ENCODE results near the gene DTX1. TPM values are rescaled to one million over a fixed set of nuclear protein-coding genes. Genes with fewer than 3 reads are reported as not detected.

Gene DTX1
- total and polyA plus RNA-seq, 4 donors: 2.1 to 33.2 (median 10.0) TPM

- no peak for TF ChIP-seq GABPA (IDR thresholded peaks at IDR 0.05 in 1 of 2, conservative IDR thresholded peaks at IDR 0.05 in 1 of 2)
Measured at GRCh38 chr12:113041560-113041959, 15.0 kb upstream of the DTX1 start (continued).

GRCh38 chr12:113043240-113043639, 13.3 kb upstream of the DTX1 start:
- H3K4me1 ChIP-seq (ENCODE audit: control insufficient read depth in 4 of 4, insufficient read depth in 4 of 4, low read length in 3 of 4): peaks cover 0 to 5% (median 2%) of the 10 kb centered on the region in 4 donors
- no peak overlapping the region for H3K27ac ChIP-seq (ENCODE audit: low read depth in 1 of 2, low read length in 2 of 2)
- no peaks in the 10 kb centered on the region for H3K27me3 ChIP-seq (ENCODE audit: control insufficient read depth in 4 of 4, insufficient read depth in 4 of 4, low read length in 3 of 4)
- WGBS: 77% methylated on average over 8 of the region's 8 CpGs
- no peak overlapping the region for H3K9ac ChIP-seq (ENCODE audit: low read depth in 1 of 2, low read length in 2 of 2)
- TF ChIP-seq RAD21 (IDR thresholded peaks at IDR 0.05) (no peak), MAX (IDR thresholded peaks at IDR 0.05) (no peak), SP1 (IDR thresholded peaks at IDR 0.05) (no peak), HNF4G (IDR thresholded peaks at IDR 0.05) (no peak), NR2F2 (IDR thresholded peaks at IDR 0.05) (no peak), FOXA1 (IDR thresholded peaks at IDR 0.05) (no peak), RXRA (IDR thresholded peaks at IDR 0.05) (no peak), REST (IDR thresholded peaks at IDR 0.05) (no peak)
- no peaks in the 10 kb centered on the region for H3K36me3 ChIP-seq (ENCODE audit: control insufficient read depth in 4 of 4, insufficient read depth in 3 of 4, low read depth in 1 of 4, low read length in 3 of 4)
- DNase-seq (ENCODE audit: low spot score): no peak
- no peak overlapping the region for H3K4me3 ChIP-seq (ENCODE audit: low read depth in 1 of 3, low read length in 3 of 3)
- no peaks in the 10 kb centered on the region for H3K9me3 ChIP-seq (ENCODE audit: control insufficient read depth in 4 of 4, low read length in 3 of 4)

- WGBS: 79% methylated on average over 3 of the region's 3 CpGs
- Histone ChIP-seq H3K4me3 (ENCODE audit: low read depth in 1 of 3, low read length in 3 of 3) (no peak overlapping the region), H3K27ac (ENCODE audit: low read depth in 1 of 2, low read length in 2 of 2) (no peak overlapping the region), H3K27me3 (ENCODE audit: control insufficient read depth in 4 of 4, insufficient read depth in 4 of 4, low read length in 3 of 4) (no peaks in the 10 kb centered on the region), H3K36me3 (ENCODE audit: control insufficient read depth in 4 of 4, insufficient read depth in 3 of 4, low read depth in 1 of 4, low read length in 3 of 4) (no peaks in the 10 kb centered on the region), H3K9ac (ENCODE audit: low read depth in 1 of 2, low read length in 2 of 2) (no peak overlapping the region), H3K4me1 (ENCODE audit: control insufficient read depth in 4 of 4, insufficient read depth in 4 of 4, low read length in 3 of 4) (peaks cover 0 to 5% (median 2%) of the 10 kb centered on the region in 4 donors), H3K9me3 (ENCODE audit: control insufficient read depth in 4 of 4, low read length in 3 of 4) (no peaks in the 10 kb centered on the region)
- TF ChIP-seq TAF1 (conservative IDR thresholded peaks at IDR 0.05): no peak
- no peak for TF ChIP-seq HNF4G (IDR thresholded peaks at IDR 0.05)
- no peak for TF ChIP-seq EGR1 (IDR thresholded peaks at IDR 0.05; ENCODE audit: low read depth in 2 of 2)
- TF ChIP-seq GABPA (IDR thresholded peaks at IDR 0.05 in 1 of 2, conservative IDR thresholded peaks at IDR 0.05 in 1 of 2): no peak
- no peak for TF ChIP-seq ATF3 (IDR thresholded peaks at IDR 0.05)
- TF ChIP-seq NR2F2 (IDR thresholded peaks at IDR 0.05): no peak
- no peak for DNase-seq (ENCODE audit: low spot score)
Measured at GRCh38 chr12:113044516-113044915, 12.0 kb upstream of the DTX1 start.

- 10% methylated on average over 6 of the region's 6 CpGs for WGBS
- Histone ChIP-seq H3K27me3 (ENCODE audit: control insufficient read depth in 4 of 4, insufficient read depth in 4 of 4, low read length in 3 of 4) (no peaks in the 10 kb centered on the region), H3K4me3 (ENCODE audit: low read depth in 1 of 3, low read length in 3 of 3) (no peak overlapping the region), H3K9me3 (ENCODE audit: control insufficient read depth in 4 of 4, low read length in 3 of 4) (no peaks in the 10 kb centered on the region), H3K9ac (ENCODE audit: low read depth in 1 of 2, low read length in 2 of 2) (no peak overlapping the region), H3K36me3 (ENCODE audit: control insufficient read depth in 4 of 4, insufficient read depth in 3 of 4, low read depth in 1 of 4, low read length in 3 of 4) (no peaks in the 10 kb centered on the region), H3K27ac (ENCODE audit: low read depth in 1 of 2, low read length in 2 of 2) (no peak overlapping the region), H3K4me1 (ENCODE audit: control insufficient read depth in 4 of 4, insufficient read depth in 4 of 4, low read length in 3 of 4) (no peaks in the 10 kb centered on the region)
- DNase-seq (ENCODE audit: low spot score): no peak
- TF ChIP-seq ATF3 (IDR thresholded peaks at IDR 0.05): no peak
- peak; percentile 94 to 96 for TF ChIP-seq RAD21 (IDR thresholded peaks at IDR 0.05)
- TF ChIP-seq RXRA (IDR thresholded peaks at IDR 0.05): no peak
- TF ChIP-seq CTCF (IDR thresholded peaks at IDR 0.05; ENCODE audit: low read depth, low read length, missing input control): peak; percentile 93
- TF ChIP-seq HNF4G (IDR thresholded peaks at IDR 0.05): no peak
- TF ChIP-seq YY1 (IDR thresholded peaks at IDR 0.05): no peak
- no peak for TF ChIP-seq NR2F2 (IDR thresholded peaks at IDR 0.05)
- no peak for TF ChIP-seq MAX (IDR thresholded peaks at IDR 0.05)
- TF ChIP-seq GABPA (IDR thresholded peaks at IDR 0.05 in 1 of 2, conservative IDR thresholded peaks at IDR 0.05 in 1 of 2): no peak
- no peak for TF ChIP-seq JUND (IDR thresholded peaks at IDR 0.05)
- TF ChIP-seq SP1 (IDR thresholded peaks at IDR 0.05): no peak
- TF ChIP-seq FOXA1 (IDR thresholded peaks at IDR 0.05): no peak
- TF ChIP-seq FOXA2 (IDR thresholded peaks at IDR 0.05): no peak
- no peak for TF ChIP-seq TAF1 (conservative IDR thresholded peaks at IDR 0.05)
- no peak for TF ChIP-seq ZBTB33 (IDR thresholded peaks at IDR 0.05)
Measured at GRCh38 chr12:113048716-113049127, 7.8 kb upstream of the DTX1 start.

Measured in liver (tissue), 9 donors.